Left ventricle myocardium inferior (tissue), 1 donor: ENCODE measurements around the gene RTF1. TPM values are rescaled to one million over a fixed set of nuclear protein-coding genes. Genes with fewer than 3 reads are reported as not detected.
A peak's percentile ranks its signal among the peaks of the same experiment; 100 is the strongest.
"Not testable (repeated sequence)": the region's sequence is repeated elsewhere in the genome, so short reads cannot be mapped to it uniquely, and the experiment has no call there.

Experiments used
- DNase-seq: peaks from one replicate; pipeline ENCODE4 v3.0.0-alpha.2; 2020
- H3K27ac ChIP-seq: fragments of 200-600 bp; replicated peaks from 2 replicates; pipeline ENCODE4 v1.8.0; 2021
- H3K27me3 ChIP-seq: fragments of 200-600 bp; 2 replicates; pipeline ENCODE4 v1.8.0; 2021; ENCODE audit warnings: low read depth
- H3K36me3 ChIP-seq: fragments of 200-600 bp; 2 replicates; pipeline ENCODE4 v1.8.0; 2021
- H3K4me1 ChIP-seq: fragments of 200-600 bp; 2 replicates; pipeline ENCODE4 v1.8.0; 2021
- H3K4me3 ChIP-seq: fragments of 200-600 bp; 2 replicates; pipeline ENCODE4 v1.8.0; 2021; ENCODE audit warnings: mild to moderate bottlenecking, moderate library complexity
- H3K9me3 ChIP-seq: fragments of 200-600 bp; replicated peaks from 2 replicates; pipeline ENCODE4 v1.8.0; 2021
- CTCF ChIP-seq: fragments of 200-600 bp; IDR thresholded peaks from 2 replicates; pipeline ENCODE4 v1.8.0; 2021; ENCODE audit warnings: antibody characterized with exemption, mild to moderate bottlenecking, borderline replicate concordance
- intact Hi-C: fragments of 100-400 bp; cut with micrococcal nuclease; formaldehyde crosslinking; loops from one replicate; pipeline ENCODE4 v1.11.0; 2022
- total RNA-seq: library from RNA; stranded (reverse); fragmentation: NEBNext Ultra II Directional; extraction: Animal tissue kit (Norgen Biotek cat#: 25700); gene quantifications from one replicate; pipeline ENCODE4 v1.2.1, GENCODE V29; 2021
- donor health status: DM: no; HTN: yes; CAD: no; lungs with severe emphysema.

Gene RTF1
- total RNA-seq, 1 donor from 2014 or later: 23.4 TPM

DNA sequence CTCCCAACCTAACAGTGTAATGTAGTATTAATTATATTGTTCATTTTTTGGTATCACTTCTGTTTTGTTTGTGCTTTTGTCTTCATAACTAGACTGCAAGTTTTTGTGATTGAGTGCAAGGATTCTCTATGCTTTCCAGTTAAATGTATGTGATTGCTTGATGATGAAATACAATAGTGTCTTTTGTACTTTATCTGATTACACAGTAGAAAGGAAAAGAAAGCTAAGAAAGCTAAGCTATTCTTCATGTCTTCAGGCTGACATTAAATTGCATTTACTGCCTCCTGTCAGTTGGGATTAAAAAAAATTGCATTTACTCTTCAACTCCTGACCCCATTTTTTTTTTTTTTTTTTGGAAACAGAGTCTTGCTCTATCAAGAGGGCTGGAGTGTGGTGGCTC lies 28.5 kb downstream of the RTF1 start:
- intact Hi-C loops: no loop called here
- no peak for TF ChIP-seq CTCF

GRCh38 chr15:41462084-41462795 lies 45.3 kb downstream of the RTF1 start:
- no peak overlapping the region for H3K27ac ChIP-seq
- no peak overlapping the region for H3K4me3 ChIP-seq
- no peak for TF ChIP-seq CTCF
- H3K27me3 ChIP-seq: no peaks in the 10 kb centered on the region
- peaks cover 11% of the 10 kb centered on the region for H3K4me1 ChIP-seq
- intact Hi-C loops: no loop called here
- DNase-seq: no peak
- H3K36me3 ChIP-seq: peaks cover 68% of the 10 kb centered on the region
- H3K9me3 ChIP-seq: no peaks in the 10 kb centered on the region

More for the DNA sequence above, 28.5 kb downstream of the RTF1 start:
- Histone ChIP-seq H3K4me3 (no peak overlapping the region), H3K27ac (no peak overlapping the region), H3K36me3 (peaks cover 18% of the 10 kb centered on the region), H3K9me3 (no peaks in the 10 kb centered on the region), H3K4me1 (no peaks in the 10 kb centered on the region), H3K27me3 (no peaks in the 10 kb centered on the region)
- no peak for DNase-seq

GRCh38 chr15:41464889-41465580 lies 48.1 kb downstream of the RTF1 start:
- Histone ChIP-seq H3K4me3 (no peak overlapping the region), H3K9me3 (no peaks in the 10 kb centered on the region), H3K4me1 (peaks cover 1% of the 10 kb centered on the region), H3K36me3 (peaks cover 70% of the 10 kb centered on the region), H3K27ac (no peak overlapping the region), H3K27me3 (no peaks in the 10 kb centered on the region)
- TF ChIP-seq CTCF: no peak
- intact Hi-C loops: no loop called here
- DNase-seq: no peak

GRCh38 chr15:41465822-41466421 lies 49.0 kb downstream of the RTF1 start:
- Histone ChIP-seq H3K27ac (no peak overlapping the region), H3K4me1 (no peaks in the 10 kb centered on the region), H3K9me3 (no peaks in the 10 kb centered on the region), H3K27me3 (no peaks in the 10 kb centered on the region), H3K36me3 (peaks cover 79% of the 10 kb centered on the region), H3K4me3 (no peak overlapping the region)
- peak; percentile 81 for TF ChIP-seq CTCF
- intact Hi-C loops: no loop called here
- DNase-seq: no peak

- no peak for DNase-seq
- no peaks in the 10 kb centered on the region for H3K27me3 ChIP-seq
- H3K36me3 ChIP-seq: peaks cover 87% of the 10 kb centered on the region
- intact Hi-C loops: no loop called here
- H3K4me3 ChIP-seq: no peak overlapping the region
- no peaks in the 10 kb centered on the region for H3K4me1 ChIP-seq
- no peaks in the 10 kb centered on the region for H3K9me3 ChIP-seq
- no peak overlapping the region for H3K27ac ChIP-seq
- TF ChIP-seq CTCF: no peak
Measured at GRCh38 chr15:41466711-41467110, 49.8 kb downstream of the RTF1 start.

DNA sequence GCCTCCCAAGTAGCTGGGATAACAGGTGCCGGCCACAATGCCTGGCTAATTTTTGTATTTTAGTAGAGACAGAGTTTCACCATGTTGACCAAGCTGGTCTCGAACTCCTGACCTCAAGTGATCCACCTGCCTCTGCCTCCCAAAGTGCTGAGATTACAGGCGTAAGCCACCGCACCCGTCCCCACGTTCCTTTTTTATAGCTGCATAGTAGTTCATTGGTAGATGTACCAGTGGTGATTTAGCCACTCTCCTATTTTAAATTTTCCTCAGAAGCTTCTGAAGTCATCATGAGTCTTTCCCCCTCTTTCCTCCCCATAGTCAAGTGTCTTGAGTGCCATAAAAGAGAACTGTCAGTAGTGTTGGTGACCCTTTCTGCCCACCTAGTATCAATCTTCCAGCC lies 52.7 kb downstream of the RTF1 start:
- DNase-seq, H3K27ac ChIP-seq, H3K27me3 ChIP-seq, H3K4me1 ChIP-seq, H3K9me3 ChIP-seq, H3K4me3 ChIP-seq, intact Hi-C loops: not testable (repeated sequence)
- peaks cover 94% of the 10 kb centered on the region for H3K36me3 ChIP-seq
